Body of pancreas (tissue), 4 donors: ENCODE measurements around the gene NF2. TPM values are rescaled to one million over a fixed set of nuclear protein-coding genes. Genes with fewer than 3 reads are reported as not detected.
A peak's percentile ranks its signal among the peaks of the same experiment; 100 is the strongest.

Source experiments
- ATAC-seq: fragments of 150-250 bp; one replicate; pipeline ENCODE4 v1.9.1; 2016
- DNase-seq, 4 donors: peaks; one replicate each; pipeline ENCODE4 v3.0.0-alpha.2; 2019
- H3K27ac ChIP-seq, 4 donors: fragments of 200-600 bp; sonication (generic); 1 replicate in 3 of 4; 2 replicates in 1 of 4; pipeline versions ENCODE4 v1.5.1 to v1.6.1; 2016 to 2019; ENCODE audit warnings: mild to moderate bottlenecking in 1 of 4, mixed read lengths in 1 of 4, moderate library complexity in 1 of 4
- H3K27me3 ChIP-seq, 2 donors: fragments of 200-600 bp; sonication (generic); one replicate each; pipeline ENCODE4 v1.6.0; 2016; ENCODE audit warnings: mild to moderate bottlenecking in 1 of 2
- H3K36me3 ChIP-seq, 2 donors: fragments of 200-600 bp; sonication (generic); replicated peaks in 1 of 2; 2 replicates each; pipeline ENCODE4 v1.5.1; 2016; ENCODE audit warnings: low read depth in 2 of 2; ENCODE audit not compliant: insufficient read depth in 1 of 2
- H3K4me1 ChIP-seq: fragments of 200-600 bp; sonication (generic); one replicate; pipeline ENCODE4 v1.6.0; 2016
- H3K4me3 ChIP-seq, 2 donors: fragments of 200-600 bp; sonication (generic); 1 replicate in 1 of 2; 2 replicates in 1 of 2; pipeline ENCODE4 v1.5.1; 2016 to 2019
- H3K9me3 ChIP-seq, 3 donors: fragments of 200-600 bp; sonication (generic); 1 replicate in 2 of 3; 2 replicates in 1 of 3; pipeline ENCODE4 v1.5.1; 2016
- POLR2A ChIP-seq, 3 donors: fragments of 450-650 bp; IDR thresholded peaks; one replicate each; pipeline ENCODE4 v1.6.1; 2016; ENCODE audit warnings: antibody characterized with exemption in 3 of 3, mild to moderate bottlenecking in 2 of 3
- WGBS, 2 donors: methylation state at CpG; one replicate each; pipeline ENCODE4 v1.1.5; 2017; 5-methylcytosine and 5-hydroxymethylcytosine counted together
- intact Hi-C: fragments of 100-400 bp; cut with DNase I; formaldehyde crosslinking; loops from one replicate; pipeline ENCODE4 v1.15.1; 2023
- total RNA-seq, 2 donors: library from RNA; depleted of rRNA; stranded (reverse); fragments of >200 nt; gene quantifications; one replicate each; pipeline ENCODE4 v1.1.0, GENCODE V29; 2016
- TF ChIP-seq, protein P1 (sequence below), 7 experiments: fragments of 450-650 bp in 4 of 7; fragments of 200-600 bp in 3 of 7; sonication (generic) in 3 of 7; IDR thresholded peaks; one replicate each; pipeline ENCODE4 v1.5.1; 2016 to 2019; ENCODE audit warnings: antibody characterized with exemption in 7 of 7

Gene NF2
- 10 to 100 TPM; 21.4 to 26.5 TPM for total RNA-seq

DNA sequence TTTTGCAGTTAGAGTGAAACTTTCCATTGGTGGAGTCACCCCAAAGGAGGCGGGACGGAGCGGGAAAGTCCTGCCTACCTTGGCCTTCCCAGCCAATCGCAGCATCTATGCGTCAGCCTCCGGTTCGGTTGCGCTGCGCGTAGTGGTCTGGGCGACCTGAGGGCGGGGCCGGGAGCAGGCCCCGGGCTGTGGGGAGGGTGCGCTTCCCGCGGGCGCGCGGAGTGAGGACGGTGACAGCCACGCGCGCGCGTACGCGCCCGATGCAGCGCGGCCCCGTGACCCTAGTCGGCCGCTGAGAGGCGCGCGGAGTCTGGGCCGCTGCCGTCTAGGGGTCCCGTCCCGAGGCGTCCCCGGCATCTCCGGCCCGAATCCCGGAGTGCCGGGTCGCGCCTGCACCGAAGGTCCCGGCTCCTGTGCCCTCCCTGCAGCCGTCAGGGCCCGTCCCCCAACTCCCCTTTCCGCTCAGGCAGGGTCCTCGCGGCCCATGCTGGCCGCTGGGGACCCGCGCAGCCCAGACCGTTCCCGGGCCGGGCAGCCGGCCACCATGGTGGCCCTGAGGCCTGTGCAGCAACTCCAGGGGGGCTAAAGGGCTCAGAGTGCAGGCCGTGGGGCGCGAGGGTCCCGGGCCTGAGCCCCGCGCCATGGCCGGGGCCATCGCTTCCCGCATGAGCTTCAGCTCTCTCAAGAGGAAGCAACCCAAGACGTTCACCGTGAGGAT is at the start of gene NF2:
NF2 (plus strand) TSS at position 276 of the 718 bp plus-strand sequence; CDS start at position 642, 366 bp downstream.
- TF ChIP-seq, protein P1, sequence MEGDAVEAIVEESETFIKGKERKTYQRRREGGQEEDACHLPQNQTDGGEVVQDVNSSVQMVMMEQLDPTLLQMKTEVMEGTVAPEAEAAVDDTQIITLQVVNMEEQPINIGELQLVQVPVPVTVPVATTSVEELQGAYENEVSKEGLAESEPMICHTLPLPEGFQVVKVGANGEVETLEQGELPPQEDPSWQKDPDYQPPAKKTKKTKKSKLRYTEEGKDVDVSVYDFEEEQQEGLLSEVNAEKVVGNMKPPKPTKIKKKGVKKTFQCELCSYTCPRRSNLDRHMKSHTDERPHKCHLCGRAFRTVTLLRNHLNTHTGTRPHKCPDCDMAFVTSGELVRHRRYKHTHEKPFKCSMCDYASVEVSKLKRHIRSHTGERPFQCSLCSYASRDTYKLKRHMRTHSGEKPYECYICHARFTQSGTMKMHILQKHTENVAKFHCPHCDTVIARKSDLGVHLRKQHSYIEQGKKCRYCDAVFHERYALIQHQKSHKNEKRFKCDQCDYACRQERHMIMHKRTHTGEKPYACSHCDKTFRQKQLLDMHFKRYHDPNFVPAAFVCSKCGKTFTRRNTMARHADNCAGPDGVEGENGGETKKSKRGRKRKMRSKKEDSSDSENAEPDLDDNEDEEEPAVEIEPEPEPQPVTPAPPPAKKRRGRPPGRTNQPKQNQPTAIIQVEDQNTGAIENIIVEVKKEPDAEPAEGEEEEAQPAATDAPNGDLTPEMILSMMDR (IDR thresholded peaks at IDR 0.05) = peak in 2 of 7 experiments; percentile 20 to 22
- TF ChIP-seq POLR2A (IDR thresholded peaks at IDR 0.05) = peak; percentile 71 to 83 (median 76)
- Histone ChIP-seq H3K4me1 (peaks cover 17% of the 10 kb centered on the region), H3K4me3 (peak within 1 kb of the TSS; percentile 77 to 95), H3K27ac (peak within 1 kb of the TSS; percentile 70 to 96 (median 90)), H3K9me3 (no peaks in the 10 kb centered on the region), H3K36me3 (no peaks in the 10 kb centered on the region), H3K27me3 (no peaks in the 10 kb centered on the region)
- peak; percentile 98 for ATAC-seq
- DNase-seq = peak; percentile 99
- intact Hi-C loops = no loop called here
- WGBS, 2 donors = 0% methylated on average over 73 of the region's 74 CpGs; no CpG with 5 or more reads in 1 of the 2 donors

DNA sequence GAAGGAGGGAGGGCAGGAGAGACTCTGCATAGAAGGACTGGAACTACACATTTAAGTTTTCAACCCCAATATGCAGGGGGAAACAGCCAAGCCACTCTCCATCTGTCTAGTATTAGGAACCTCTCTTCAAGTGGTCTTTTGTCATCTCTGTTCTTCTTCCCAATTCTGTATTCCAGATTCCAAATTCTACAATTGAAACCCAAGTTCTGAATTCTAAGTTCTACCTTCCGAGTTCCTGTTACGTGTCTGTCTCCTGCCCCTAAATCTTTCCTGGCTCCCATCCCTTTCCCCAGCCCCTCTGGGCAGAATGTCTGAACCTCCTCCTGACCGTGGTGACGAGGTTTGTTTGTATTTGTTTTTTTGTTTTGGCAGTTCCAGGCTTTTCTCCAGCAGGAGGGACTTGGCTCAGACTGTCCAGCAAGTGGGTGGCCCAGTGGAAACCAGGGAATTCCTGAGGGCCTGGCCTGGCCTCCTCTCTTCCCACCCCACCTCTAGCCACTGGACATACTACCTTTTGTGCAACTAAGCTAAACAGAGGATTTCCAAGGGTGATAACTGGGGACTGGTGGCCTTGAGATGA is 48.3 kb upstream of the NF2 start:
- DNase-seq = no peak

GRCh38 chr22:29559030-29559429 is 44.4 kb upstream of the NF2 start:
- intact Hi-C loops = no loop called here
- WGBS, 2 donors = 87 to 95% methylated on average over 6 of the region's 6 CpGs
- TF ChIP-seq POLR2A (IDR thresholded peaks at IDR 0.05) = no peak
- TF ChIP-seq, protein P1 (IDR thresholded peaks at IDR 0.05) = no peak
- Histone ChIP-seq H3K27me3 (no peaks in the 10 kb centered on the region), H3K4me1 (peaks cover 6% of the 10 kb centered on the region), H3K36me3 (peaks cover 0 to 12% of the 10 kb centered on the region in 2 donors), H3K27ac (no peak overlapping the region), H3K9me3 (no peaks in the 10 kb centered on the region), H3K4me3 (no peak overlapping the region)
- ATAC-seq (no peak), DNase-seq (no peak)

More for the DNA sequence above, 48.3 kb upstream of the NF2 start:
- Histone ChIP-seq H3K36me3 (peaks cover 0 to 5% of the 10 kb centered on the region in 2 donors), H3K4me1 (peaks cover 7% of the 10 kb centered on the region), H3K27ac (no peak overlapping the region), H3K27me3 (no peaks in the 10 kb centered on the region), H3K4me3 (no peak overlapping the region), H3K9me3 (no peaks in the 10 kb centered on the region)
- TF ChIP-seq POLR2A (IDR thresholded peaks at IDR 0.05) = no peak
- TF ChIP-seq, protein P1 (IDR thresholded peaks at IDR 0.05) = no peak
- no peak for ATAC-seq
- WGBS, 2 donors = 54 to 56% methylated on average over 4 of the region's 4 CpGs
- intact Hi-C loops = no loop called here

DNA sequence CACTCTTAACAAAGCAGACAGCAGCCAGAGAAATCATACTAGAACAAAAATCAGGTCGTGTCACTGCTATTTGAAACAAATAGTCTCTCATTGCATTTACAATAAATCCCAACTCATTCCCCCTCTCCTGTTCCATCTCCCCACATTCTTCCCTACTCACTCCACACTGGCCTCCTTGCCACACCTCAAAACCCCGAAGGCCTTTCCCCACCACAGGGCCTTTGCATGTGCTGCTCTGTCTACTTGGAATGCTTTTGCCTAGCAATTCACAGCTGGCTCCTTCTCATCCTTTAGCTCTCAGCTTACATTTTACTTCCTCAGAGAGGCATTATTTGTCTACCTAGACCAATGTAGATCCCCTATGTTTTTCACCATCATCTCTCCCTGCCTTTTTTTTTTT is 43.6 kb upstream of the NF2 start:
- 94 to 100% methylated on average over 2 of the region's 2 CpGs for WGBS, 2 donors
- H3K27ac ChIP-seq = no peak overlapping the region
- H3K27me3 ChIP-seq = no peaks in the 10 kb centered on the region
- TF ChIP-seq, protein P1 (IDR thresholded peaks at IDR 0.05) = no peak
- no peak for TF ChIP-seq POLR2A (IDR thresholded peaks at IDR 0.05)
- no peaks in the 10 kb centered on the region for H3K9me3 ChIP-seq
- H3K4me3 ChIP-seq = no peak overlapping the region
- ATAC-seq = no peak
- no peak for DNase-seq
- H3K36me3 ChIP-seq = peaks cover 0 to 12% of the 10 kb centered on the region in 2 donors
- no peaks in the 10 kb centered on the region for H3K4me1 ChIP-seq
- intact Hi-C loops = no loop called here
